Mesendoderm (in vitro differentiated cells): ENCODE measurements around the gene TRIM13. TPM values are rescaled to one million over a fixed set of nuclear protein-coding genes. Genes with fewer than 3 reads are reported as not detected.
"Not testable (repeated sequence)": the region's sequence is repeated elsewhere in the genome, so short reads cannot be mapped to it uniquely, and the experiment has no call there.

Experiments
- DNase-seq: peaks from one replicate; pipeline ENCODE4 v3.0.0; 2013
- H2AK5ac ChIP-seq: 2 replicates; pipeline ENCODE4 v1.6.1; 2013; ENCODE audit warnings: low read length, inconsistent platforms
- H2BK120ac ChIP-seq: 2 replicates; pipeline ENCODE4 v1.6.1; 2013; ENCODE audit warnings: low read depth, mild to moderate bottlenecking, low read length, moderate library complexity, mixed read lengths
- H2BK15ac ChIP-seq: replicated peaks from 2 replicates; pipeline ENCODE4 v1.6.1; 2013; ENCODE audit warnings: low read depth, mild to moderate bottlenecking, moderate library complexity
- H2BK5ac ChIP-seq: 2 replicates; pipeline ENCODE4 v1.6.1; 2013; ENCODE audit warnings: low read length, inconsistent platforms
- H3K18ac ChIP-seq: 2 replicates; pipeline ENCODE4 v1.6.1; 2013; ENCODE audit warnings: mild to moderate bottlenecking, low read length, mixed read lengths
- H3K23ac ChIP-seq: one replicate; pipeline ENCODE4 v1.6.1; 2013; ENCODE audit warnings: low read length
- H3K27ac ChIP-seq: 2 replicates; pipeline ENCODE4 v1.5.1; 2013; ENCODE audit warnings: low read depth, mild to moderate bottlenecking, inconsistent platforms, low read length, moderate library complexity
- H3K27me3 ChIP-seq: 2 replicates; pipeline ENCODE4 v1.6.1; 2013; ENCODE audit warnings: low read length, control low read depth, mild to moderate bottlenecking, inconsistent platforms; ENCODE audit not compliant: insufficient read depth, poor library complexity
- H3K36me3 ChIP-seq: 2 replicates; pipeline ENCODE4 v1.6.1; 2013; ENCODE audit warnings: low read length, inconsistent platforms; ENCODE audit not compliant: control insufficient read depth, insufficient read depth
- H3K4ac ChIP-seq: one replicate; pipeline ENCODE4 v1.6.1; 2013; ENCODE audit warnings: low read depth, mild to moderate bottlenecking, low read length, moderate library complexity
- H3K4me1 ChIP-seq: 2 replicates; pipeline ENCODE4 v1.6.1; 2013; ENCODE audit warnings: low read depth, low read length, inconsistent platforms; ENCODE audit not compliant: control insufficient read depth
- H3K4me2 ChIP-seq: 2 replicates; pipeline ENCODE4 v1.6.1; 2013; ENCODE audit warnings: low read length
- H3K4me3 ChIP-seq: 2 replicates; pipeline ENCODE4 v1.5.1; 2013; ENCODE audit warnings: mild to moderate bottlenecking, low read length
- H3K56ac ChIP-seq: one replicate; pipeline ENCODE4 v1.6.1; 2013; ENCODE audit warnings: low read length
- H3K79me1 ChIP-seq: 2 replicates; pipeline ENCODE4 v1.6.1; 2013; ENCODE audit warnings: low read length, inconsistent platforms
- H3K79me2 ChIP-seq: 2 replicates; pipeline ENCODE4 v1.6.1; 2013; ENCODE audit warnings: mild to moderate bottlenecking, low read length; ENCODE audit not compliant: control insufficient read depth, insufficient read depth
- H3K9ac ChIP-seq: 2 replicates; pipeline ENCODE4 v1.6.1; 2013; ENCODE audit warnings: low read length, inconsistent platforms
- H4K5ac ChIP-seq: one replicate; pipeline ENCODE4 v1.6.1; 2013; ENCODE audit warnings: low read length
- H4K8ac ChIP-seq: one replicate; pipeline ENCODE4 v1.6.1; 2013; ENCODE audit warnings: low read depth, mild to moderate bottlenecking, control low read depth, low read length, moderate library complexity
- WGBS: extraction: QIAGEN DNeasy Blood & Tissue Kit; methylation state at CpG from one replicate; pipeline ENCODE4 v1.1.7; 2013; ENCODE audit warnings: low lambda C conversion rate, missing lambda C conversion rate; ENCODE audit not compliant: insufficient coverage; ENCODE audit errors: extremely low coverage; 5-methylcytosine and 5-hydroxymethylcytosine counted together
- polyA plus RNA-seq, 2 experiments: library from polyadenylated mRNA; stranded (reverse); fragments of 200-250 nt; gene quantifications; one replicate each; pipeline ENCODE4 v1.2.3, GENCODE V29; 2013

The TRIM13 gene, protein sequence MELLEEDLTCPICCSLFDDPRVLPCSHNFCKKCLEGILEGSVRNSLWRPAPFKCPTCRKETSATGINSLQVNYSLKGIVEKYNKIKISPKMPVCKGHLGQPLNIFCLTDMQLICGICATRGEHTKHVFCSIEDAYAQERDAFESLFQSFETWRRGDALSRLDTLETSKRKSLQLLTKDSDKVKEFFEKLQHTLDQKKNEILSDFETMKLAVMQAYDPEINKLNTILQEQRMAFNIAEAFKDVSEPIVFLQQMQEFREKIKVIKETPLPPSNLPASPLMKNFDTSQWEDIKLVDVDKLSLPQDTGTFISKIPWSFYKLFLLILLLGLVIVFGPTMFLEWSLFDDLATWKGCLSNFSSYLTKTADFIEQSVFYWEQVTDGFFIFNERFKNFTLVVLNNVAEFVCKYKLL
- polyA plus RNA-seq (2013, experiment 1 of 2): 17.3 TPM
- 17.3 TPM for polyA plus RNA-seq (2013, experiment 2 of 2)

DNA sequence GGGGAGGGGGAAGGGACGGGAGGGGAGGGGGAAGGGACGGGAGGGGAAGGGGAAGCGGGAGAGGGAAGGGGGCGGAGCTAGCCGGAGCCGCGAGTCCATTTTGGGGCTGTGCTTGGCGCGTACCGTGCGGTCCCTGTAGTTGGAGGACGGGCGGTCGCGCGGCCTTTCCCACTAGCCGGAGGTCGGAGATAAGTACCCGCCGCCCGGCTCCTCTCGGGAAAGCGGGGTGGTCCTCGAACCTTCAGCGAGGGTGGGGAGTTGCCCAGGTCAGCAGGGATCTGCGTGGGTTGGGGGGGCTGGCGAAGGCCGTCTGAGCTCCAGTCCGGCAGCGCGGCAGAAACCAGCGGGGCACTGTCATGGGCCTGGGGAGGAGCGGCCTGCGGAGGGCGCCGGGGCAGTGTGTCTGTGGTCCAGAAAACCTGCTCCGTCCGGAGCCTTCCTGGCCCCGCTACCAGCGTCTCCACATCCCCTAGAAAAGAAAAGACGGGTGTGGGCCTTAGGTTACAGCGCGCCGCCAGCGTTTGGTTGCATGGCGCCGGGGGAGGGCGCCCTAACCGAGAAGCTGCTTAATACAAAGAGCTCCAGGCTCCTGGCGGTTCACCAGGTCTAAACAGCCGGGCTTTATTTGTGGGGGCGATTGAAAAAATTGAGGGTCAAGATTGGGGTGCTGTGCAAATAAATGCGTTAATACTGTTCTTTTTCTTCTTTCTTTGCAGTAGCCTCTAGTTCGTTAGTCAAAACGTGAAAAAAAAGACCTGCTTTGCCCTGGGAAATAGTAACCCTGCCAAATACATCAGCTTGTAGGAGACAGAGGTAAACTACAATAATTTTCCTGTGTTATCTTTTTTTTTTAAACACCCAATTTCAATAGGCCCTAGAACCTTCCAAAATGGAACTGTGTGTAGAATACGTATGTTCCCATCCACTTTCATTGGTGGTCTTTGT lies at the start of gene TRIM13:
Gene TRIM13 (plus strand): TSS at position 92 of the 945 bp plus-strand sequence. CDS start 14,899 bp downstream, outside the sequence.
- Histone ChIP-seq H4K8ac (peak within 1 kb of the TSS; percentile 97), H2BK5ac (peak within 1 kb of the TSS; percentile 31), H3K79me1 (peaks cover 2% of the 10 kb centered on the region), H2AK5ac (no peak within 1 kb of the TSS), H2BK120ac (no peak within 1 kb of the TSS), H3K27me3 (no peaks in the 10 kb centered on the region), H3K56ac (peak within 1 kb of the TSS; percentile 94), H4K5ac (no peak within 1 kb of the TSS), H3K36me3 (no peaks in the 10 kb centered on the region), H3K4me2 (peak within 1 kb of the TSS; percentile 69), H3K4ac (peak within 1 kb of the TSS; percentile 86), H3K9ac (peak within 1 kb of the TSS; percentile 90), H3K79me2 (peaks cover 18% of the 10 kb centered on the region), H2BK15ac (no peak within 1 kb of the TSS), H3K23ac (no peak within 1 kb of the TSS), H3K4me3 (peak within 1 kb of the TSS; percentile 49), H3K27ac (peak within 1 kb of the TSS; percentile 96), H3K18ac (peak within 1 kb of the TSS; percentile 99), H3K4me1 (no peaks in the 10 kb centered on the region)
- DNase-seq: peak; percentile 94
- no CpG with 5 or more reads among the region's 56 CpGs for WGBS

DNA sequence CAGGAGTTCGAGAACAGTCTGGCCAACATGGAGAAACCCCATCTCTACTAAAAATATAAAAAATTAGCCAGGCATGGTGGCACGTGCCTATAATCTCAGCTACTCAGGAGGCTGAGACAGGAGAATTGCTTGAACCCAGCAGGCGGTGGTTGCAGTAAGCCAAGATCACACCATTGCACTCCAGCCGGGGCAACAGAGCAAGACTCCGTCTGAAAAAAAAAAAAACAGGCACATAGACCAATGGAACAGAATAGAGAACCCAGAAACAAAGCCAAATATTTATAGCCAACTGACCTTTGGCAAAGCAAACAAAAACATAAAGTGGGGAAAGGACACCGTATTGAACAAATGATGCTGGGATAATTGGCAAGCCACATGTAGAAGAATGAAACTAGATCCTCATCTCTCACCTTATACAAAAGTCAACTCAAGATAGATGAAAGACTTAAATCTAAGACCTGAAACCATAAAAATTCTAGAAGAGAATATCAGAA lies 48.0 kb upstream of the TRIM13 start:
- DNase-seq, H3K79me1 ChIP-seq: not testable (repeated sequence)
- WGBS: no CpG with 5 or more reads among the region's 6 CpGs

DNA sequence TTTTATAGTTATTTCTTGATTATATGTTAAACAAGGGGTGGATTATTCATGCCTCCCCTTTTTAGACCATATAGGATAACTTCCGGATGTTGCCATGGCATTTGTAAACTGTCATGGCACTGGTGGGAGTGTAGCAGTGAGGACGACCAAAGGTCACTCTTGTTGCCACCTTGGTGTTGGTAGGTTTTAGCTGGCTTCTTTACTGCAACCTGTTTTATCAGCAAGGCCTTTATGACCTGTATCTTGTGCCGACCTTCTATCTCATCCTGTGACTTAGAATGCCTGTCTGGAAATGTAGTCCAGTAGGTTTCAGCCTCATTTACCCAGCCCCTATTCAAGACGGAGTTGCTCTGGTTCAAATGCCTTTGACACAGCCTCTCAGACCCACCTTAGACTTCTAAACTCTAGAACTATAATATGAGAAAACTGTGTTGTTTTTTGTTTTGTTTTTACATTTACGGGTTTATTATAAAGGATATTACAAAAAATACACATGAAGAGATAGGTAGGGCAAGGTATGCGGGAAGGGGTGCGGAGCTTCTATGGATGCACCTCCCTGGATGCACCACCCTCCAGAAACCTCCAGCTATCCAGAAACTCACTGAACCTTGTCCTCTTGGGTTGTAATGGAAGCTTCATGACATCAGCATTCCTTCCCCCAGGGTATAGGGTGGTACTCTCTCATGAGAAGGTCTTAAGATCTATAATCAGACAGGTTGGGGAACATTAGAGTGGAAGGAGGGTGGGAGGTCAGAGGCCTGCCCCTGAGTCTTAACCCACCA lies 44.9 kb upstream of the TRIM13 start:
- Histone ChIP-seq H3K4ac (no peak overlapping the region), H3K9ac (no peak overlapping the region), H2BK5ac (no peak overlapping the region), H4K5ac (no peak overlapping the region), H3K23ac (no peak overlapping the region), H2BK120ac (no peak overlapping the region), H3K27ac (no peak overlapping the region), H3K4me2 (no peak overlapping the region), H3K56ac (no peak overlapping the region), H3K4me1 (no peaks in the 10 kb centered on the region), H3K36me3 (no peaks in the 10 kb centered on the region), H3K27me3 (no peaks in the 10 kb centered on the region), H4K8ac (no peak overlapping the region), H2AK5ac (no peak overlapping the region), H3K4me3 (no peak overlapping the region), H3K79me2 (no peaks in the 10 kb centered on the region), H3K18ac (no peak overlapping the region), H3K79me1 (no peaks in the 10 kb centered on the region), H2BK15ac (no peak overlapping the region)
- DNase-seq: no peak
- no CpG with 5 or more reads among the region's 7 CpGs for WGBS

More for the DNA sequence above, 48.0 kb upstream of the TRIM13 start:
- H2AK5ac ChIP-seq, H3K36me3 ChIP-seq, H3K4me1 ChIP-seq, H3K56ac ChIP-seq, H4K5ac ChIP-seq, H2BK120ac ChIP-seq, H3K18ac ChIP-seq, H4K8ac ChIP-seq, H3K27me3 ChIP-seq, H3K4me3 ChIP-seq, H3K23ac ChIP-seq, H3K4ac ChIP-seq, H2BK15ac ChIP-seq, H3K9ac ChIP-seq, H3K27ac ChIP-seq, H3K79me2 ChIP-seq, H3K4me2 ChIP-seq, H2BK5ac ChIP-seq: not testable (repeated sequence)

DNA sequence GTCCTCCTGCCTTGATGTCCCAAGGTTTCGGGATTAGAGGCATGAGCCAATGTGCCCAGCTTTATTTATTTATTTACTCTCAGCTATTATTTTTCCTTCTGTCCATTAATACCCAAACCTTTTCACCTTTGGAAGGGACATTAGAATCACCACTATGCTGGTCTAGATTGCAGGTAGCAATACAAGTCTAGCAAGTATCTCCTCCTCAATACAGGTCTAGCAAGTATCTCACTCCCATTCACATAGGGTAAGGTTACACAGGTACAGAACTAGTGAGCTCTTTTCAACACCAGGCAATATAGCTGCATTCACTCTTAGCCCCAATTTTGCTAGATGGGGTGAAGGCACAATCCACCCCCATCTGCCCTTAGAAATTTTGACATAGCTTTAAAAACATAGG lies 43.3 kb upstream of the TRIM13 start:
- no CpG with 5 or more reads among the region's 1 CpG for WGBS
- Histone ChIP-seq H3K23ac (no peak overlapping the region), H4K8ac (no peak overlapping the region), H2BK5ac (no peak overlapping the region), H3K18ac (no peak overlapping the region), H3K4me2 (no peak overlapping the region), H3K9ac (no peak overlapping the region), H2BK120ac (no peak overlapping the region), H3K56ac (no peak overlapping the region), H3K4me1 (no peaks in the 10 kb centered on the region), H3K79me2 (no peaks in the 10 kb centered on the region), H3K79me1 (no peaks in the 10 kb centered on the region), H4K5ac (no peak overlapping the region), H3K4ac (no peak overlapping the region), H2BK15ac (no peak overlapping the region), H3K36me3 (no peaks in the 10 kb centered on the region), H3K27me3 (no peaks in the 10 kb centered on the region), H3K27ac (no peak overlapping the region), H3K4me3 (no peak overlapping the region), H2AK5ac (no peak overlapping the region)
- DNase-seq: no peak

DNA sequence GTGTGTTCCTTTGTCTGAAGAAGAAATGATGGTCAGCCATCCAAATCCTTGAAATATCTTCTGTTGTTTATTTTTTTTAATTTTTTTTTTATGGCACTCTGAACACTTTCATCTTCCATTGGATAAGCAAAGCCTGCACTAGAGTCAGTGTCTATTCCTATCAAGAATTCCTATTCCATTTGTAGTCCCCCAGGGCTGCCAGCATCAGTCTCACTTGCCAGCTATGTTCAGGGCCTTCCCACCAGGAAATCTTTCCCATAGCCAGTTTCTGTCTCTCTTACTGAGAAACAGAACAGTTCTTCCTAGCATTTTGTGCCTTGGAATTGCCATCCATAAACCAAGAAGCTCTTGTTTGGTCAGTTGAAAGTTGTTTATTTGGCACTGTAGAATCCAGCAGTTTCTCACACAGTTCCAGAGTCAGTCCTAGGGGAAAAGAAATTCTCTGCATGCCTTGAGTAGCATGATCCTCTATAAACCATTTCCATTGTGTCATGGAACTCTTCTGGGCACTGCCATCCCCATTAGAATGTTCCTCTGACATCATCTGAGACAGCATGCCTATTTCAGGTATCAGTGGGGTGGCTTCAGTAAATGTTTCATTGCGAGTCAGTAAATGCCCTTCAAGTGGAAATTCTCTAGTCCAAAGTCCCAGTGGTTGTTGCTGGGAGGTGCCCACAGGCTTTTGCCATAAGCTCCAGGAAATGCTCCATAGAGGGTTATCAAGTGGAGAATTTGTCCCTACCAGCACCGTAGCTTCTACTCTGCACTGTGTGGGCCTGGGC lies 42.0 kb upstream of the TRIM13 start:
- H3K4me1 ChIP-seq: no peaks in the 10 kb centered on the region
- H3K27me3 ChIP-seq: no peaks in the 10 kb centered on the region
- H3K9ac ChIP-seq: no peak overlapping the region
- H2AK5ac ChIP-seq: no peak overlapping the region
- no peak overlapping the region for H3K4me3 ChIP-seq
- WGBS: no CpG with 5 or more reads among the region's 2 CpGs
- no peak overlapping the region for H2BK120ac ChIP-seq
- H3K79me2 ChIP-seq: no peaks in the 10 kb centered on the region
- H3K18ac ChIP-seq: no peak overlapping the region
- no peaks in the 10 kb centered on the region for H3K79me1 ChIP-seq
- no peak overlapping the region for H3K4ac ChIP-seq
- no peak overlapping the region for H3K23ac ChIP-seq
- H3K56ac ChIP-seq: no peak overlapping the region
- no peaks in the 10 kb centered on the region for H3K36me3 ChIP-seq
- no peak overlapping the region for H4K5ac ChIP-seq
- H2BK15ac ChIP-seq: no peak overlapping the region
- H3K27ac ChIP-seq: no peak overlapping the region
- H3K4me2 ChIP-seq: no peak overlapping the region
- DNase-seq: no peak
- H4K8ac ChIP-seq: no peak overlapping the region
- H2BK5ac ChIP-seq: no peak overlapping the region
